GM23338 (cell line): Measurements from ENCODE around the gene PDE10A. TPM values are rescaled to one million over a fixed set of nuclear protein-coding genes. Genes with fewer than 3 reads are reported as not detected.

Source experiments
- ATAC-seq: fragments of 200-7000 bp; cut with Tn5 transposase; 3 replicates; pipeline ENCODE4 v1.9.1; 2020
- DNase-seq: peaks from one replicate; pipeline ENCODE4 v3.0.0-alpha.2; 2015; ENCODE audit warnings: low spot score
- H2AFZ ChIP-seq: fragments of 200-600 bp; sonication (generic); 2 replicates; pipeline ENCODE4 v1.8.0; 2016; ENCODE audit warnings: antibody characterized with exemption, mild to moderate bottlenecking, moderate library complexity
- H3F3A ChIP-seq: fragments of 200-600 bp; sonication (generic); replicated peaks from 2 replicates; pipeline ENCODE4 v1.8.0; 2017; ENCODE audit warnings: antibody characterized with exemption, mixed run types, low read depth
- H3K27ac ChIP-seq: fragments of 200-600 bp; sonication (generic); 2 replicates; pipeline ENCODE4 v1.6.1; 2016; ENCODE audit warnings: low read depth
- H3K27me3 ChIP-seq: fragments of 200-600 bp; sonication (generic); 2 replicates; pipeline ENCODE4 v1.8.0; 2016; ENCODE audit warnings: mild to moderate bottlenecking, mixed run types, moderate library complexity; ENCODE audit not compliant: insufficient read depth
- H3K36me3 ChIP-seq: fragments of 200-600 bp; sonication (generic); 2 replicates; pipeline ENCODE4 v1.8.0; 2016; ENCODE audit warnings: mild to moderate bottlenecking; ENCODE audit not compliant: insufficient read depth
- H3K4me1 ChIP-seq: fragments of 200-600 bp; sonication (generic); 2 replicates; pipeline ENCODE4 v1.8.0; 2016; ENCODE audit warnings: mild to moderate bottlenecking, moderate library complexity; ENCODE audit not compliant: insufficient read depth
- H3K4me2 ChIP-seq: fragments of 200-600 bp; sonication (generic); 2 replicates; pipeline ENCODE4 v1.7.1; 2017; ENCODE audit warnings: mixed run types
- H3K4me3 ChIP-seq: fragments of 200-600 bp; sonication (generic); 2 replicates; pipeline ENCODE4 v1.6.1; 2016; ENCODE audit warnings: mixed run types
- H3K79me2 ChIP-seq: fragments of 200-600 bp; sonication (generic); replicated peaks from 2 replicates; pipeline ENCODE4 v1.8.0; 2017; ENCODE audit warnings: mild to moderate bottlenecking; ENCODE audit not compliant: insufficient read depth
- H3K9me2 ChIP-seq: fragments of 200-600 bp; sonication (generic); 2 replicates; pipeline ENCODE4 v1.8.0; 2017; ENCODE audit not compliant: insufficient read depth
- H4K20me1 ChIP-seq: fragments of 200-600 bp; sonication (generic); replicated peaks from 2 replicates; pipeline ENCODE4 v1.8.0; 2017; ENCODE audit warnings: mild to moderate bottlenecking; ENCODE audit not compliant: insufficient read depth
- H3K27ac Mint-ChIP-seq: 2 replicates; pipeline ENCODE4 v1.8.0; 2020; ENCODE audit warnings: inconsistent platforms, mild to moderate bottlenecking, moderate library complexity, mixed read lengths
- H3K27me3 Mint-ChIP-seq: 3 replicates; pipeline ENCODE4 v1.8.0; 2022; ENCODE audit warnings: low read depth, mild to moderate bottlenecking, moderate library complexity, mixed read lengths, inconsistent platforms; ENCODE audit not compliant: insufficient read depth, poor library complexity
- H3K36me3 Mint-ChIP-seq: 3 replicates; pipeline ENCODE4 v1.8.0; 2021; ENCODE audit warnings: low read depth, mild to moderate bottlenecking, inconsistent platforms, moderate library complexity, mixed read lengths
- H3K4me1 Mint-ChIP-seq: 3 replicates; pipeline ENCODE4 v1.8.0; 2020; ENCODE audit warnings: mild to moderate bottlenecking, inconsistent platforms, mixed read lengths
- H3K4me3 Mint-ChIP-seq: 3 replicates; pipeline ENCODE4 v1.8.0; 2021; ENCODE audit warnings: moderate library complexity, mild to moderate bottlenecking, inconsistent platforms, mixed read lengths
- H3K9me3 Mint-ChIP-seq: 3 replicates; pipeline ENCODE4 v1.8.0; 2020; ENCODE audit warnings: moderate library complexity, mild to moderate bottlenecking, inconsistent platforms, mixed read lengths
- CREB1 ChIP-seq: fragments of 250-450 bp; sonication (Bioruptor Pico); IDR thresholded peaks from 2 replicates; pipeline ENCODE4 v1.5.0; 2020; ENCODE audit warnings: low read depth, mild to moderate bottlenecking, moderate library complexity
- CTCF ChIP-seq, 2 experiments: fragments of 200-600 bp in 1 of 2; sonication (generic) in 1 of 2; conservative IDR thresholded peaks; 2 replicates each; pipeline versions ENCODE4 v1.5.1 to v1.6.1; 2016 to 2017; ENCODE audit warnings: antibody characterized with exemption in 2 of 2, low read depth in 2 of 2, mild to moderate bottlenecking in 2 of 2, moderate library complexity in 1 of 2
- ETS1 ChIP-seq: IDR thresholded peaks from 2 replicates; pipeline ENCODE4 v1.6.1; 2016; ENCODE audit warnings: antibody characterized with exemption
- JUNB ChIP-seq: IDR thresholded peaks from one replicate; pipeline ENCODE4 v1.6.1; 2016; ENCODE audit warnings: antibody characterized with exemption; ENCODE audit not compliant: unreplicated experiment
- STAT1 ChIP-seq: IDR thresholded peaks from one replicate; pipeline ENCODE4 v1.6.1; 2016; ENCODE audit warnings: antibody characterized with exemption; ENCODE audit not compliant: unreplicated experiment
- ZNF114 ChIP-seq: fragments of 250-450 bp; sonication (Bioruptor Pico); IDR thresholded peaks from 2 replicates; pipeline ENCODE4 v1.5.0; 2020; ENCODE audit warnings: mild to moderate bottlenecking, moderate library complexity
- ZNF331 ChIP-seq: fragments of 250-450 bp; sonication (Bioruptor Pico); IDR thresholded peaks from 2 replicates; pipeline ENCODE4 v1.5.0; 2020; ENCODE audit warnings: low read depth, mild to moderate bottlenecking, moderate library complexity
- ZNF462 ChIP-seq: fragments of 250-450 bp; sonication (Bioruptor Pico); IDR thresholded peaks from 2 replicates; pipeline ENCODE4 v1.5.0; 2020; ENCODE audit warnings: mild to moderate bottlenecking, moderate library complexity
- polyA plus RNA-seq: library from polyadenylated mRNA; unstranded; fragments of >200 nt; fragmentation: Nextera tagmentation; extraction: Ambion mirVana; gene quantifications from 2 replicates; pipeline ENCODE4 v1.2.1, GENCODE V29; 2016
- total RNA-seq: library from RNA; depleted of rRNA; stranded (reverse); fragments of >200 nt; shearing (Covaris generic); gene quantifications from 2 replicates; pipeline ENCODE4 v1.2.3, GENCODE V29; 2014

PDE10A gene
- total and polyA plus RNA-seq, 2 experiments from 2014 or later: 0.50 to 3.9 TPM

GRCh38 chr6:165627366-165627765, 35.7 kb downstream of the PDE10A start:
- H3K27ac Mint-ChIP-seq: no peak overlapping the region
- Histone ChIP-seq H4K20me1 (no peaks in the 10 kb centered on the region), H3K27ac (no peak overlapping the region), H3K9me2 (no peaks in the 10 kb centered on the region), H3F3A (no peaks in the 10 kb centered on the region), H3K36me3 (no peaks in the 10 kb centered on the region), H2AFZ (no peak overlapping the region), H3K4me1 (peaks cover 5% of the 10 kb centered on the region; the same call in 1 of the 2 replicates), H3K27me3 (no peaks in the 10 kb centered on the region), H3K4me2 (no peak overlapping the region), H3K79me2 (no peaks in the 10 kb centered on the region), H3K4me3 (no peak overlapping the region)
- DNase-seq: no peak
- no peaks in the 10 kb centered on the region for H3K9me3 Mint-ChIP-seq
- H3K4me1 Mint-ChIP-seq: peaks cover 22% of the 10 kb centered on the region
- H3K27me3 Mint-ChIP-seq: peaks cover 3% of the 10 kb centered on the region
- TF ChIP-seq CREB1 (CRISPR knock-in tag) (no peak), CTCF (conservative IDR thresholded peaks at IDR 0.05; ENCODE audit: low read depth in 2 of 2) (no peak)
- no peaks in the 10 kb centered on the region; the same call in 2 of the 3 replicates for H3K36me3 Mint-ChIP-seq
- ATAC-seq: no peak
- H3K4me3 Mint-ChIP-seq: no peak overlapping the region

- no peaks in the 10 kb centered on the region for H3K79me2 ChIP-seq
- no peaks in the 10 kb centered on the region for H3K9me2 ChIP-seq
- H3K27ac ChIP-seq: no peak overlapping the region
- no peak overlapping the region for H3K27ac Mint-ChIP-seq
- no peak for DNase-seq
- no peak overlapping the region for H3K4me2 ChIP-seq
- peaks cover 22% of the 10 kb centered on the region for H3K4me1 Mint-ChIP-seq
- no peaks in the 10 kb centered on the region for H4K20me1 ChIP-seq
- no peaks in the 10 kb centered on the region for H3F3A ChIP-seq
- H3K4me3 Mint-ChIP-seq: no peak overlapping the region
- no peak overlapping the region for H3K4me3 ChIP-seq
- ATAC-seq: no peak
- H3K9me3 Mint-ChIP-seq: no peaks in the 10 kb centered on the region
- H3K36me3 Mint-ChIP-seq: no peaks in the 10 kb centered on the region; the same call in 2 of the 3 replicates
- no peaks in the 10 kb centered on the region for H3K36me3 ChIP-seq
- no peak for TF ChIP-seq STAT1
- no peak for TF ChIP-seq ETS1
- no peak for TF ChIP-seq JUNB
- TF ChIP-seq ZNF114 (CRISPR knock-in tag): no peak
- no peak for TF ChIP-seq ZNF331
- TF ChIP-seq ZNF462: no peak
- peaks cover 5% of the 10 kb centered on the region; the same call in 1 of the 2 replicates for H3K4me1 ChIP-seq
- H3K27me3 ChIP-seq: no peaks in the 10 kb centered on the region
- peaks cover 3% of the 10 kb centered on the region for H3K27me3 Mint-ChIP-seq
- no peak overlapping the region for H2AFZ ChIP-seq
Measured at GRCh38 chr6:165626711-165627110, 36.3 kb downstream of the PDE10A start.
